ENCODE results near the gene ZBED2.
"Not testable (repeated sequence)": the region's sequence is repeated elsewhere in the genome, so short reads cannot be mapped to it uniquely, and the experiment has no call there.

ZBED2 gene

GRCh38 chr3:111570404-111571030 lies 24.6 kb downstream of the ZBED2 start:
- DNase-seq = no peak

GRCh38 chr3:111568911-111569310 lies 26.2 kb downstream of the ZBED2 start:
- DNase-seq = no peak

- no peak for DNase-seq
These were observed 26.8 kb downstream of the ZBED2 start for GRCh38 chr3:111568355-111568754.

GRCh38 chr3:111566844-111567243 lies 28.3 kb downstream of the ZBED2 start:
- DNase-seq = no peak

GRCh38 chr3:111561902-111562301 lies 33.2 kb downstream of the ZBED2 start:
- DNase-seq = not testable (repeated sequence)

GRCh38 chr3:111548756-111549155 lies 46.4 kb downstream of the ZBED2 start:
- no peak for DNase-seq

- DNase-seq = no peak
These were observed 47.1 kb downstream of the ZBED2 start for GRCh38 chr3:111548092-111548491.

GRCh38 chr3:111547631-111548030 lies 47.5 kb downstream of the ZBED2 start:
- peak; percentile 67 for DNase-seq

- no peak for DNase-seq
These were observed 49.8 kb downstream of the ZBED2 start for GRCh38 chr3:111545349-111545748.

Measured in activated effector memory CD4-positive, alpha-beta T cell treated with anti-CD3 and anti-CD28 coated beads, Interleukin-2, amount 50 U/mL, for 16 hours (primary cell).